ENCODE measurements around the gene MYO7B.

DNA sequence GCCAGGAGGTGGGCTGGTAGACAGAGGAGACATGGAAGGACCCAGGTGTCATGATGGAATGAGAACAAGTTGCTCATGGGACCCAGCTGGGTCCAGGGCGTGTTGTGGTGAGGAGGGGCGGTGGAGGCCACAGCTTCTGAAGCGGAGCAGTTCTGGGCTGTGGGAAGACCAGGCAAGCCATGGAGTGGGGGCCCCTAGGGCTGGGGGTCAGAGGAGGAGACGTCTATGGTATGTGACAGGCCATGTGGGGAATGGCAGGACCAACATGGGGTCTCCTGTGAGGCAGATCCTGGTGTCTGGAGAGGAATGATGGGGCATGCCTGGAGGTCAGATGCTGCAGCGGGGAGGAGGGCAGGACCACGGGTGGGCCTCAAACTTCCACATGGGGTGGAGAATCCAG lies 16.9 kb downstream of the MYO7B start:
- TF ChIP-seq, protein P1, sequence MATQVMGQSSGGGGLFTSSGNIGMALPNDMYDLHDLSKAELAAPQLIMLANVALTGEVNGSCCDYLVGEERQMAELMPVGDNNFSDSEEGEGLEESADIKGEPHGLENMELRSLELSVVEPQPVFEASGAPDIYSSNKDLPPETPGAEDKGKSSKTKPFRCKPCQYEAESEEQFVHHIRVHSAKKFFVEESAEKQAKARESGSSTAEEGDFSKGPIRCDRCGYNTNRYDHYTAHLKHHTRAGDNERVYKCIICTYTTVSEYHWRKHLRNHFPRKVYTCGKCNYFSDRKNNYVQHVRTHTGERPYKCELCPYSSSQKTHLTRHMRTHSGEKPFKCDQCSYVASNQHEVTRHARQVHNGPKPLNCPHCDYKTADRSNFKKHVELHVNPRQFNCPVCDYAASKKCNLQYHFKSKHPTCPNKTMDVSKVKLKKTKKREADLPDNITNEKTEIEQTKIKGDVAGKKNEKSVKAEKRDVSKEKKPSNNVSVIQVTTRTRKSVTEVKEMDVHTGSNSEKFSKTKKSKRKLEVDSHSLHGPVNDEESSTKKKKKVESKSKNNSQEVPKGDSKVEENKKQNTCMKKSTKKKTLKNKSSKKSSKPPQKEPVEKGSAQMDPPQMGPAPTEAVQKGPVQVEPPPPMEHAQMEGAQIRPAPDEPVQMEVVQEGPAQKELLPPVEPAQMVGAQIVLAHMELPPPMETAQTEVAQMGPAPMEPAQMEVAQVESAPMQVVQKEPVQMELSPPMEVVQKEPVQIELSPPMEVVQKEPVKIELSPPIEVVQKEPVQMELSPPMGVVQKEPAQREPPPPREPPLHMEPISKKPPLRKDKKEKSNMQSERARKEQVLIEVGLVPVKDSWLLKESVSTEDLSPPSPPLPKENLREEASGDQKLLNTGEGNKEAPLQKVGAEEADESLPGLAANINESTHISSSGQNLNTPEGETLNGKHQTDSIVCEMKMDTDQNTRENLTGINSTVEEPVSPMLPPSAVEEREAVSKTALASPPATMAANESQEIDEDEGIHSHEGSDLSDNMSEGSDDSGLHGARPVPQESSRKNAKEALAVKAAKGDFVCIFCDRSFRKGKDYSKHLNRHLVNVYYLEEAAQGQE (IDR thresholded peaks at IDR 0.05; ENCODE audit: low read depth, low read length), result no peak
- TF ChIP-seq, protein P2, sequence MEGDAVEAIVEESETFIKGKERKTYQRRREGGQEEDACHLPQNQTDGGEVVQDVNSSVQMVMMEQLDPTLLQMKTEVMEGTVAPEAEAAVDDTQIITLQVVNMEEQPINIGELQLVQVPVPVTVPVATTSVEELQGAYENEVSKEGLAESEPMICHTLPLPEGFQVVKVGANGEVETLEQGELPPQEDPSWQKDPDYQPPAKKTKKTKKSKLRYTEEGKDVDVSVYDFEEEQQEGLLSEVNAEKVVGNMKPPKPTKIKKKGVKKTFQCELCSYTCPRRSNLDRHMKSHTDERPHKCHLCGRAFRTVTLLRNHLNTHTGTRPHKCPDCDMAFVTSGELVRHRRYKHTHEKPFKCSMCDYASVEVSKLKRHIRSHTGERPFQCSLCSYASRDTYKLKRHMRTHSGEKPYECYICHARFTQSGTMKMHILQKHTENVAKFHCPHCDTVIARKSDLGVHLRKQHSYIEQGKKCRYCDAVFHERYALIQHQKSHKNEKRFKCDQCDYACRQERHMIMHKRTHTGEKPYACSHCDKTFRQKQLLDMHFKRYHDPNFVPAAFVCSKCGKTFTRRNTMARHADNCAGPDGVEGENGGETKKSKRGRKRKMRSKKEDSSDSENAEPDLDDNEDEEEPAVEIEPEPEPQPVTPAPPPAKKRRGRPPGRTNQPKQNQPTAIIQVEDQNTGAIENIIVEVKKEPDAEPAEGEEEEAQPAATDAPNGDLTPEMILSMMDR (IDR thresholded peaks at IDR 0.05), result no peak
- TF ChIP-seq EZH2phosphoT487 (IDR thresholded peaks at IDR 0.05; ENCODE audit: borderline replicate concordance, low read depth) (no peak), YY1 (IDR thresholded peaks at IDR 0.05; ENCODE audit: low read depth) (no peak), POLR2AphosphoS5 (IDR thresholded peaks at IDR 0.05; ENCODE audit: low read depth, low read length) (no peak), TCF12 (IDR thresholded peaks at IDR 0.05) (no peak), ELF1 (IDR thresholded peaks at IDR 0.05) (no peak), RFX5 (IDR thresholded peaks at IDR 0.05; ENCODE audit: low read length) (no peak), MXI1 (IDR thresholded peaks at IDR 0.05; ENCODE audit: low read depth, low read length) (no peak), RAD21 (IDR thresholded peaks at IDR 0.05; ENCODE audit: low read length) (no peak)
- TF ChIP-seq, protein P3, sequence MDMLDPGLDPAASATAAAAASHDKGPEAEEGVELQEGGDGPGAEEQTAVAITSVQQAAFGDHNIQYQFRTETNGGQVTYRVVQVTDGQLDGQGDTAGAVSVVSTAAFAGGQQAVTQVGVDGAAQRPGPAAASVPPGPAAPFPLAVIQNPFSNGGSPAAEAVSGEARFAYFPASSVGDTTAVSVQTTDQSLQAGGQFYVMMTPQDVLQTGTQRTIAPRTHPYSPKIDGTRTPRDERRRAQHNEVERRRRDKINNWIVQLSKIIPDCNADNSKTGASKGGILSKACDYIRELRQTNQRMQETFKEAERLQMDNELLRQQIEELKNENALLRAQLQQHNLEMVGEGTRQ (IDR thresholded peaks at IDR 0.05; ENCODE audit: borderline replicate concordance, low read depth, low read length), result no peak
